Keratinocyte (primary cell): ENCODE results near the gene FAP. TPM values are rescaled to one million over a fixed set of nuclear protein-coding genes. Genes with fewer than 3 reads are reported as not detected.

Experiments
- DNase-seq: peaks from one replicate; pipeline ENCODE4 v3.0.0-alpha.2; 2011; ENCODE audit warnings: low read depth, missing footprints, low spot score
- FAIRE-seq: peaks from 2 replicates; lab custom pipeline; 2011; peaks lifted over from hg19 to GRCh38; lab: Jason Lieb, UNC
- H2AFZ ChIP-seq: 2 replicates; pipeline ENCODE4 v1.6.0; 2012; ENCODE audit warnings: low read length, control low read depth, inconsistent platforms; ENCODE audit not compliant: control insufficient read depth
- H3K27ac ChIP-seq: 2 replicates; pipeline ENCODE4 v1.5.1; 2011; ENCODE audit warnings: low read length; ENCODE audit not compliant: control insufficient read depth, insufficient read depth
- H3K27me3 ChIP-seq: 3 replicates; pipeline ENCODE4 v1.6.0; 2011; ENCODE audit warnings: low read length; ENCODE audit not compliant: control insufficient read depth, insufficient read depth; ENCODE audit errors: extremely low read depth
- H3K36me3 ChIP-seq, 2 experiments: 2 replicates in 1 of 2; 3 replicates in 1 of 2; pipeline ENCODE4 v1.5.1; 2011; ENCODE audit warnings: low read length in 2 of 2, mild to moderate bottlenecking in 1 of 2; ENCODE audit not compliant: control insufficient read depth in 2 of 2, insufficient read depth in 2 of 2; ENCODE audit errors: extremely low read depth in 1 of 2
- H3K4me1 ChIP-seq: 3 replicates; pipeline ENCODE4 v1.5.1; 2011; ENCODE audit warnings: low read length; ENCODE audit not compliant: control insufficient read depth, insufficient read depth; ENCODE audit errors: extremely low read depth
- H3K4me2 ChIP-seq: 3 replicates; pipeline ENCODE4 v1.6.0; 2011; ENCODE audit warnings: low read depth, low read length; ENCODE audit not compliant: control insufficient read depth, insufficient read depth; ENCODE audit errors: extremely low read depth
- H3K4me3 ChIP-seq, 3 experiments: fragments of 200-600 bp in 1 of 3; sonication (generic) in 1 of 3; 2 replicates in 2 of 3; 3 replicates in 1 of 3; pipeline ENCODE4 v1.5.1; 2011 to 2016; ENCODE audit warnings: low read length in 3 of 3, mild to moderate bottlenecking in 3 of 3, control low read depth in 2 of 3, inconsistent platforms in 1 of 3, low read depth in 1 of 3, mixed read lengths in 1 of 3, mixed run types in 1 of 3, moderate library complexity in 1 of 3; ENCODE audit not compliant: control insufficient read depth in 2 of 3, insufficient read depth in 2 of 3; ENCODE audit errors: extremely low read depth in 1 of 3
- H3K79me2 ChIP-seq: 2 replicates; pipeline ENCODE4 v1.6.0; 2012; ENCODE audit warnings: low read length; ENCODE audit not compliant: control insufficient read depth, insufficient read depth
- H3K9ac ChIP-seq: 3 replicates; pipeline ENCODE4 v1.6.0; 2011; ENCODE audit warnings: low read length; ENCODE audit not compliant: control insufficient read depth, insufficient read depth; ENCODE audit errors: extremely low read depth
- H3K9me1 ChIP-seq: 3 replicates; pipeline ENCODE4 v1.6.0; 2011; ENCODE audit warnings: low read length; ENCODE audit not compliant: control insufficient read depth, insufficient read depth; ENCODE audit errors: extremely low read depth
- H3K9me3 ChIP-seq: 2 replicates; pipeline ENCODE4 v1.5.1; 2012; ENCODE audit warnings: low read depth, low read length; ENCODE audit not compliant: control insufficient read depth
- H4K20me1 ChIP-seq: 3 replicates; pipeline ENCODE4 v1.6.0; 2011; ENCODE audit warnings: low read length; ENCODE audit not compliant: control insufficient read depth, insufficient read depth; ENCODE audit errors: extremely low read depth
- CTCF ChIP-seq, 3 experiments: IDR thresholded peaks in 1 of 3; conservative IDR thresholded peaks in 1 of 3; optimal IDR thresholded peaks in 1 of 3; 2 replicates in 2 of 3; 3 replicates in 1 of 3; pipeline versions ENCODE3 to v1.5.1; 2011; ENCODE audit warnings: low read length in 3 of 3, mild to moderate bottlenecking in 3 of 3, moderate library complexity in 2 of 3, control low read depth in 1 of 3, inconsistent platforms in 1 of 3; ENCODE audit not compliant: insufficient read depth in 2 of 3; ENCODE audit errors: extremely low read depth in 1 of 3
- EZH2 ChIP-seq: IDR thresholded peaks from one replicate; pipeline ENCODE4 v1.6.1; 2012; ENCODE audit warnings: inconsistent platforms, mild to moderate bottlenecking, low read length, moderate library complexity
- dilution Hi-C: fragments of 300-500 bp; cut with MboI; formaldehyde crosslinking; loops from one replicate; pipeline ENCODE4 v1.7.0; 2020; ENCODE audit warnings: low sequenced_read_pairs; ENCODE audit not compliant: extremely low pct_ligation_motif_present
- polyA plus RNA-seq, 5 experiments: library from polyadenylated mRNA; depleted of rRNA in 3 of 5; stranded (reverse) in 3 of 5; stranded (forward) in 1 of 5; unstranded in 1 of 5; fragments of >200 nt; gene quantifications; 1 replicate in 1 of 5; 2 replicates in 3 of 5; 3 replicates in 1 of 5; pipeline versions ENCODE4 v1.2.1 to v1.2.3, GENCODE V29; 2011 to 2012; ENCODE audit warnings: missing spikeins in 2 of 5, low read depth in 1 of 5, low replicate concordance in 1 of 5

FAP gene
- polyA plus RNA-seq, 1 donor (not counting 4 experiments of a cell fraction or from before 2014, with no cell fraction given), result 8.5 TPM

DNA sequence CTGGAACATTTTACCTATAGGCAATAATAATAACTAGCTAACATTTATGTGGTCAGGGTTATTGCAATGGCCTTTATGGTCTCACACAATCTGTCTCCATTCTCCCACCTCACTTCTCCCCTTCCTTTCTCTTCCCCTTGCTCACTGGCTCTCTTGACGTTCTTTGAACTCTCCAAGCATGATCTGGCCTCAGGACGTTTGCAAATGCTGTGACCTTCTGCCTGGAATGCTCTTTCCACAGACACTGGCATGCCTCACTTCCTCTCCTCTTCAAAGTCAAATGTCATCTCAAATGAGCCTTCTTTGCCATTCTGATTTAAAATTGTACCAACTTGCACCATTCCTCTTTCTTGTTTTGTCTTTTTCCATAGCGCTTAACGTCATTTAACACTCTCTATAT lies 65.9 kb downstream of the FAP start:
- no peaks in the 10 kb centered on the region for H3K27me3 ChIP-seq
- H3K79me2 ChIP-seq, result no peaks in the 10 kb centered on the region
- no peaks in the 10 kb centered on the region for H3K4me1 ChIP-seq
- H2AFZ ChIP-seq, result no peak overlapping the region
- no peak overlapping the region for H3K27ac ChIP-seq
- DNase-seq (no peak), FAIRE-seq (no peak)
- no peaks in the 10 kb centered on the region for H4K20me1 ChIP-seq
- H3K36me3 ChIP-seq, result peaks cover 0 to 5% of the 10 kb centered on the region in 2 experiments
- H3K4me2 ChIP-seq, result no peak overlapping the region
- H3K9me1 ChIP-seq, result no peaks in the 10 kb centered on the region
- no peak overlapping the region for H3K9ac ChIP-seq
- TF ChIP-seq EZH2 (no peak), CTCF (optimal IDR thresholded peaks at IDR 0.05 in 1 of 3, IDR thresholded peaks at IDR 0.05 in 1 of 3, conservative IDR thresholded peaks at IDR 0.05 in 1 of 3; ENCODE audit: extremely low read depth in 1 of 3, insufficient read depth in 2 of 3, low read length in 3 of 3) (no peak)
- dilution Hi-C loops, result no loop called here
- H3K4me3 ChIP-seq, result no peak overlapping the region
- no peaks in the 10 kb centered on the region for H3K9me3 ChIP-seq

DNA sequence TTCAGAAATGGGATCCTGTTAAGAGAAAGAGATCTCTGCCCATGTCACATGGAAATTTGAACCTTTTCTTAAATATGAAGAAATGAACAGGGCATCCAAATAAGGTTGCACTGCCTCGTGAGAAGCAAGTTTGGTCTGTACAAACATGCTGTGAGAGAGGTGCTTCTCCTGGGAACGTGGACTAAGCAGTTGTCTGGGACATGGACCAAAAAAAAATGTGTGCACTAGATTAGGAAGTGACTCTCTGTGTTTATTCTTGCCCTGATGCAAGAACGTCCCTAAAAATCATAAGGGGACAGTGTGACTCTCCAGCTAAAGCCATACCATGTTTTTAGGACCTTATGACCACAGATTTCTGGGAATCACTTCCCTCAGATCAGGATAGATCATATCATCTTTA lies 67.5 kb downstream of the FAP start:
- no peak for TF ChIP-seq CTCF (optimal IDR thresholded peaks at IDR 0.05 in 1 of 3, IDR thresholded peaks at IDR 0.05 in 1 of 3, conservative IDR thresholded peaks at IDR 0.05 in 1 of 3; ENCODE audit: extremely low read depth in 1 of 3, insufficient read depth in 2 of 3, low read length in 3 of 3)
- no peak for FAIRE-seq
- DNase-seq, result no peak
- H3K79me2 ChIP-seq, result no peaks in the 10 kb centered on the region
- no peak overlapping the region for H3K9ac ChIP-seq
- no peak overlapping the region for H3K4me3 ChIP-seq
- no peak overlapping the region for H3K4me2 ChIP-seq
- dilution Hi-C loops, result no loop called here
- H3K9me3 ChIP-seq, result no peaks in the 10 kb centered on the region
- H3K27me3 ChIP-seq, result no peaks in the 10 kb centered on the region
- H3K4me1 ChIP-seq, result no peaks in the 10 kb centered on the region
- H3K9me1 ChIP-seq, result no peaks in the 10 kb centered on the region
- peaks cover 0 to 7% of the 10 kb centered on the region in 2 experiments for H3K36me3 ChIP-seq
- no peaks in the 10 kb centered on the region for H4K20me1 ChIP-seq
- H3K27ac ChIP-seq, result no peak overlapping the region
- no peak overlapping the region for H2AFZ ChIP-seq
